CD4-positive, alpha-beta memory T cell (primary cell): ENCODE data around the gene RGS19. TPM values are rescaled to one million over a fixed set of nuclear protein-coding genes. Genes with fewer than 3 reads are reported as not detected.

Experiments
- CTCF ChIA-PET: fragments of 350-600 bp; sonication (Branson Sonifier 250); formaldehyde crosslinking; loops from one replicate; lab custom pipeline; 2021; ENCODE audit warnings: inconsistent platforms; ENCODE audit not compliant: partially characterized antibody; lab: Charles Lee
- POLR2A ChIA-PET: fragments of 350-600 bp; sonication (Branson Sonifier 250); formaldehyde crosslinking; loops from one replicate; lab custom pipeline; 2021; ENCODE audit not compliant: partially characterized antibody; lab: Charles Lee
- DNase-seq, 5 donors: peaks; one replicate each; pipeline versions ENCODE4 v3.0.0 to v3.0.0-alpha.2; 2020 to 2022; ENCODE audit warnings: mixed read lengths in 1 of 5
- H3K27ac ChIP-seq: one replicate; pipeline ENCODE4 v1.7.0; 2013; ENCODE audit warnings: low read depth, low read length
- H3K27me3 ChIP-seq: 2 replicates; pipeline ENCODE4 v1.7.0; 2013; ENCODE audit warnings: mild to moderate bottlenecking, low read length, moderate library complexity; ENCODE audit not compliant: insufficient read depth
- H3K36me3 ChIP-seq: 2 replicates; pipeline ENCODE4 v1.7.0; 2013; ENCODE audit warnings: mild to moderate bottlenecking, low read length, moderate library complexity; ENCODE audit not compliant: insufficient read depth
- H3K4me1 ChIP-seq: 2 replicates; pipeline ENCODE4 v1.7.0; 2013; ENCODE audit warnings: mild to moderate bottlenecking, low read length, moderate library complexity; ENCODE audit not compliant: insufficient read depth
- H3K4me3 ChIP-seq, 2 donors: one replicate each; pipeline ENCODE4 v1.7.0; 2013; ENCODE audit warnings: low read length in 2 of 2, mild to moderate bottlenecking in 1 of 2
- H3K9me3 ChIP-seq, 2 donors: one replicate each; pipeline ENCODE4 v1.7.0; 2013; ENCODE audit warnings: low read length in 2 of 2, control low read depth in 1 of 2; ENCODE audit not compliant: control insufficient read depth in 1 of 2
- H3K27ac Mint-ChIP-seq, 7 donors: one replicate each; pipeline ENCODE4 v1.8.0; 2020 to 2021; ENCODE audit warnings: mixed read lengths in 7 of 7, mild to moderate bottlenecking in 6 of 7, inconsistent platforms in 3 of 7, moderate library complexity in 3 of 7
- H3K27me3 Mint-ChIP-seq, 2 donors: one replicate each; pipeline ENCODE4 v1.8.0; 2020 to 2021; ENCODE audit warnings: mixed read lengths in 2 of 2
- H3K36me3 Mint-ChIP-seq, 2 donors: one replicate each; pipeline ENCODE4 v1.8.0; 2020 to 2021; ENCODE audit warnings: mixed read lengths in 2 of 2, inconsistent platforms in 1 of 2, mild to moderate bottlenecking in 1 of 2
- H3K4me1 Mint-ChIP-seq, 4 donors: one replicate each; pipeline ENCODE4 v1.8.0; 2020 to 2021; ENCODE audit warnings: mixed read lengths in 4 of 4, mild to moderate bottlenecking in 1 of 4
- H3K4me3 Mint-ChIP-seq, 8 donors: one replicate each; pipeline ENCODE4 v1.8.0; 2020 to 2021; ENCODE audit warnings: mixed read lengths in 8 of 8, mild to moderate bottlenecking in 7 of 8, moderate library complexity in 6 of 8, inconsistent platforms in 3 of 8
- H3K9me3 Mint-ChIP-seq, 8 donors: one replicate each; pipeline ENCODE4 v1.8.0; 2020 to 2021; ENCODE audit warnings: mixed read lengths in 8 of 8, mild to moderate bottlenecking in 5 of 8, inconsistent platforms in 3 of 8, moderate library complexity in 1 of 8
- intact Hi-C: fragments of 100-400 bp; cut with micrococcal nuclease; formaldehyde crosslinking; loops from one replicate; pipeline ENCODE4 v1.15.1; 2023
- polyA plus RNA-seq, 2 donors: library from polyadenylated mRNA; unstranded; fragments of 300-500 nt; fragmentation: Illumina TruSeq; gene quantifications; one replicate each; pipeline ENCODE4 v1.2.3, GENCODE V29; 2021
- total RNA-seq, 2 experiments: library from RNA; stranded (reverse); gene quantifications; one replicate each; pipeline ENCODE4 v1.2.3, GENCODE V29; 2021

Gene RGS19
- total and polyA plus RNA-seq, 4 experiments from 2014 or later, result 35.0 to 116 (median 74.0) TPM

- H3K4me3 ChIP-seq, result no peak overlapping the region
- ChIA-PET CTCF (interaction anchor here (1.0 to 5.2 kb wide), 6 partner anchors 15 to 104 kb away, joined by 3 to 73 read pairs (median 7); partner anchors contain the start of gene PRPF6), POLR2A (interaction anchor here (0.9 to 1.9 kb wide), 4 partner anchors 13 to 26 kb away, joined by 3 to 7 read pairs (median 6); partner anchors contain the start of gene TCEA2)
- intact Hi-C loops, result no loop called here
- no peaks in the 10 kb centered on the region for H3K9me3 ChIP-seq
- peak overlapping the region; percentile 9 for H3K27ac ChIP-seq
- no peaks in the 10 kb centered on the region for H3K36me3 ChIP-seq
- peaks cover 26% of the 10 kb centered on the region for H3K4me1 ChIP-seq
- Mint-ChIP-seq H3K4me3 (peak overlapping the region in 7 of 8 donors; percentile 84 to 93 (median 85)), H3K36me3 (no peaks in the 10 kb centered on the region), H3K27ac (peak overlapping the region in 3 of 7 donors; percentile 45 to 52 (median 52)), H3K27me3 (no peaks in the 10 kb centered on the region), H3K9me3 (peaks cover 0 to 14% (median 3%) of the 10 kb centered on the region in 8 donors), H3K4me1 (peaks cover 11 to 39% (median 25%) of the 10 kb centered on the region in 4 donors)
- H3K27me3 ChIP-seq, result no peaks in the 10 kb centered on the region
- DNase-seq, result no peak
Observed at GRCh38 chr20:64084685-64085152, 5.4 kb upstream of the RGS19 start.

GRCh38 chr20:64083804-64084684 lies 4.7 kb upstream of the RGS19 start, which contains the start of gene LKAAEAR1:
Gene LKAAEAR1 (minus strand): TSS chr20:64084398. CDS start chr20:64084219, 179 bp downstream.
- H3K4me3 ChIP-seq, result peak within 1 kb of the TSS; percentile 29 to 51

GRCh38 chr20:64083378-64083803 lies 4.1 kb upstream of the RGS19 start:
- intact Hi-C loops, result loop anchor here (1.0 kb wide), 2 partner anchors 37 to 44 kb away; no protein-coding TSS in a partner anchor
- Mint-ChIP-seq H3K27ac (peak overlapping the region in 3 of 7 donors; percentile 35 to 89 (median 74)), H3K9me3 (peaks cover 0 to 14% (median 3%) of the 10 kb centered on the region in 8 donors), H3K4me3 (peak overlapping the region; percentile 68 to 81 (median 76)), H3K36me3 (peaks cover 0 to 3% of the 10 kb centered on the region in 2 donors), H3K4me1 (peaks cover 11 to 44% (median 27%) of the 10 kb centered on the region in 4 donors), H3K27me3 (no peaks in the 10 kb centered on the region)
- CTCF ChIA-PET, result interaction anchor here (0.9 to 5.2 kb wide), 9 partner anchors 10 to 179 kb away, joined by 3 to 73 read pairs (median 4); partner anchors contain the start of gene PRPF6
- no peaks in the 10 kb centered on the region for H3K36me3 ChIP-seq
- POLR2A ChIA-PET, result interaction anchor here (1.2 to 1.9 kb wide), 8 partner anchors 11 to 173 kb away, joined by 3 to 13 read pairs (median 6); partner anchors contain the start of genes PRPF6 and TCEA2
- no peaks in the 10 kb centered on the region for H3K9me3 ChIP-seq
- peak; percentile 50 to 64 (median 60) for DNase-seq
- H3K27me3 ChIP-seq, result no peaks in the 10 kb centered on the region
- H3K27ac ChIP-seq, result no peak overlapping the region
- peak overlapping the region; percentile 29 to 51 for H3K4me3 ChIP-seq
- peaks cover 26% of the 10 kb centered on the region for H3K4me1 ChIP-seq

More at GRCh38 chr20:64083804-64084684, 4.7 kb upstream of the RGS19 start, which contains the start of gene LKAAEAR1:
- H3K4me1 Mint-ChIP-seq, result peaks cover 11 to 40% (median 26%) of the 10 kb centered on the region in 4 donors
- H3K4me3 Mint-ChIP-seq, result peak within 1 kb of the TSS; percentile 84 to 93 (median 88)
- H3K36me3 ChIP-seq, result no peaks in the 10 kb centered on the region
- H3K36me3 Mint-ChIP-seq, result peaks cover 0 to 1% of the 10 kb centered on the region in 2 donors
- peak in 1 of 5 donors; percentile 23 for DNase-seq
- POLR2A ChIA-PET, result interaction anchor here (0.9 to 1.9 kb wide), 9 partner anchors 12 to 172 kb away, joined by 3 to 13 read pairs (median 5); partner anchors contain the start of genes PRPF6 and TCEA2
- intact Hi-C loops, result loop anchor here (1.0 kb wide), 2 partner anchors 36 to 45 kb away; no protein-coding TSS in a partner anchor
- CTCF ChIA-PET, result interaction anchor here (0.9 to 5.2 kb wide), 10 partner anchors 9 to 179 kb away, joined by 3 to 73 read pairs (median 4); partner anchors contain the start of gene PRPF6
- peak within 1 kb of the TSS; percentile 9 for H3K27ac ChIP-seq
- peaks cover 0 to 14% (median 3%) of the 10 kb centered on the region in 8 donors for H3K9me3 Mint-ChIP-seq
- H3K27me3 ChIP-seq, result no peaks in the 10 kb centered on the region
- peaks cover 26% of the 10 kb centered on the region for H3K4me1 ChIP-seq
- no peaks in the 10 kb centered on the region for H3K9me3 ChIP-seq
- peak within 1 kb of the TSS in 5 of 7 donors; percentile 52 to 89 (median 74) for H3K27ac Mint-ChIP-seq
- no peaks in the 10 kb centered on the region for H3K27me3 Mint-ChIP-seq

- H3K36me3 Mint-ChIP-seq, result peaks cover 0 to 5% of the 10 kb centered on the region in 2 donors
- Histone ChIP-seq H3K27me3 (no peaks in the 10 kb centered on the region), H3K36me3 (no peaks in the 10 kb centered on the region), H3K4me3 (peak overlapping the region in 1 of 2 donors; percentile 29), H3K27ac (no peak overlapping the region), H3K4me1 (peaks cover 26% of the 10 kb centered on the region), H3K9me3 (no peaks in the 10 kb centered on the region)
- peak overlapping the region in 2 of 7 donors; percentile 35 to 89 for H3K27ac Mint-ChIP-seq
- H3K9me3 Mint-ChIP-seq, result peaks cover 0 to 11% (median 0%) of the 10 kb centered on the region in 8 donors
- H3K4me3 Mint-ChIP-seq, result peak overlapping the region; percentile 68 to 81 (median 76)
- peak in 1 of 5 donors; percentile 26 for DNase-seq
- intact Hi-C loops, result loop anchor here (1.0 kb wide), 2 partner anchors 37 to 44 kb away; no protein-coding TSS in a partner anchor
- H3K27me3 Mint-ChIP-seq, result no peaks in the 10 kb centered on the region
- POLR2A ChIA-PET, result interaction anchor here (0.5 to 1.9 kb wide), 8 partner anchors 14 to 192 kb away, joined by 3 to 13 read pairs (median 4); partner anchors contain the start of gene PRPF6
- CTCF ChIA-PET, result interaction anchor here (1.1 to 5.2 kb wide), 7 partner anchors 10 to 102 kb away, joined by 3 to 73 read pairs (median 6); partner anchors contain the start of gene PRPF6
- peaks cover 11 to 46% (median 27%) of the 10 kb centered on the region in 4 donors for H3K4me1 Mint-ChIP-seq
Observed at GRCh38 chr20:64082820-64083377, 3.6 kb upstream of the RGS19 start.

- Mint-ChIP-seq H3K4me1 (peaks cover 11 to 53% (median 29%) of the 10 kb centered on the region in 4 donors), H3K9me3 (peaks cover 0 to 8% (median 0%) of the 10 kb centered on the region in 8 donors), H3K27me3 (no peaks in the 10 kb centered on the region), H3K27ac (peak overlapping the region in 5 of 7 donors; percentile 17 to 89 (median 25)), H3K36me3 (peaks cover 0 to 8% of the 10 kb centered on the region in 2 donors), H3K4me3 (peak overlapping the region in 7 of 8 donors; percentile 48 to 86 (median 66))
- H3K27me3 ChIP-seq, result no peaks in the 10 kb centered on the region
- peaks cover 30% of the 10 kb centered on the region for H3K4me1 ChIP-seq
- no peak overlapping the region for H3K4me3 ChIP-seq
- no peaks in the 10 kb centered on the region for H3K9me3 ChIP-seq
- POLR2A ChIA-PET, result interaction anchor here (0.5 to 1.7 kb wide), 3 partner anchors 65 to 193 kb away, joined by 3 read pairs; no protein-coding TSS in a partner anchor
- H3K27ac ChIP-seq, result no peak overlapping the region
- H3K36me3 ChIP-seq, result no peaks in the 10 kb centered on the region
- CTCF ChIA-PET, result interaction anchor here (0.8 to 5.2 kb wide), 6 partner anchors 13 to 102 kb away, joined by 3 to 73 read pairs (median 5); partner anchors contain the start of gene SAMD10
- no peak for DNase-seq
- intact Hi-C loops, result no loop called here
Observed at GRCh38 chr20:64082126-64082731, 2.9 kb upstream of the RGS19 start.

- no peaks in the 10 kb centered on the region for H3K27me3 Mint-ChIP-seq
- no peak for DNase-seq
- CTCF ChIA-PET, result interaction anchor here (0.5 to 5.2 kb wide), 5 partner anchors 12 to 41 kb away, joined by 3 to 73 read pairs (median 3); no protein-coding TSS in a partner anchor
- Histone ChIP-seq H3K9me3 (no peaks in the 10 kb centered on the region), H3K27me3 (no peaks in the 10 kb centered on the region), H3K4me1 (peaks cover 37% of the 10 kb centered on the region), H3K36me3 (no peaks in the 10 kb centered on the region), H3K4me3 (no peak overlapping the region), H3K27ac (no peak overlapping the region)
- peaks cover 11 to 56% (median 31%) of the 10 kb centered on the region in 4 donors for H3K4me1 Mint-ChIP-seq
- intact Hi-C loops, result no loop called here
- peaks cover 0 to 5% (median 0%) of the 10 kb centered on the region in 8 donors for H3K9me3 Mint-ChIP-seq
- peak overlapping the region; percentile 46 to 86 (median 62) for H3K4me3 Mint-ChIP-seq
- H3K27ac Mint-ChIP-seq, result peak overlapping the region in 5 of 7 donors; percentile 17 to 89 (median 65)
- H3K36me3 Mint-ChIP-seq, result peaks cover 0 to 8% of the 10 kb centered on the region in 2 donors
- POLR2A ChIA-PET, result no interaction called here
Observed at GRCh38 chr20:64081624-64081964, 2.3 kb upstream of the RGS19 start.
